ENCODE measurements around the gene MDM4. TPM values are rescaled to one million over a fixed set of nuclear protein-coding genes. Genes with fewer than 3 reads are reported as not detected.

Gene MDM4
- total and polyA plus RNA-seq, 2 donors (not counting 3 experiments of a cell fraction or from before 2014, with no cell fraction given): 11.7 to 67.0 TPM

DNA sequence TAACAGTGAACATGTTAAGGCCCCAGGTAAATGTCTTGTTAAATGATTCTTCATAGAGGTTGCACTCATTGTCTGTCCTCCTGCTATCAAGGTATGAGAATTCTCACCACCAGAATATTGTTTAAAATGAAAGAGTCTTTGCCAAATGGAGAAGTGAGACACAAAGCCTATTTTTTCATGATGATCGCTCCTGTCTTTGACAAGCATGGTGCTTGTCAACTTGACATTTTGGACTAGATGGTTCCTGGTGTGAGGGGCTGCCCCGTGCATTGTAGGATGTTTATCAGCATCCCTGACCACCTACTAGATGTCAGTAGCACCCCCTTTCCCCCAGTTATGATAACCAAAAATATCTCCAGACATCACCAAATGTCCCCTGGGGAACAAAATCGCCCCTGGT is 65.6 kb downstream of the MDM4 start:
- Histone ChIP-seq H3K4me3 (replicated peaks in 1 of 3; ENCODE audit: insufficient read depth in 1 of 3, low read depth in 1 of 3, low read length in 3 of 3) (no peak overlapping the region), H4K20me1 (replicated peaks; ENCODE audit: control insufficient read depth, extremely low read depth, insufficient read depth, low read length) (no peaks in the 10 kb centered on the region), H3K4me2 (ENCODE audit: insufficient read depth, low read length) (no peak overlapping the region), H3K36me3 (ENCODE audit: control insufficient read depth in 2 of 2, extremely low read depth in 1 of 2, insufficient read depth in 2 of 2, low read length in 2 of 2) (no peaks in the 10 kb centered on the region), H3K4me1 (ENCODE audit: control insufficient read depth, extremely low read depth, insufficient read depth, low read length) (no peaks in the 10 kb centered on the region), H3K9me1 (replicated peaks; ENCODE audit: control insufficient read depth, extremely low read depth, insufficient read depth, low read length) (no peaks in the 10 kb centered on the region), H3K9ac (replicated peaks; ENCODE audit: extremely low read depth, insufficient read depth, low read length) (no peak overlapping the region), H3K79me2 (ENCODE audit: control insufficient read depth, insufficient read depth, low read length) (no peaks in the 10 kb centered on the region), H3K27ac (ENCODE audit: insufficient read depth, low read depth, low read length) (no peak overlapping the region), H3K9me3 (replicated peaks; ENCODE audit: control insufficient read depth, insufficient read depth, low read length) (no peaks in the 10 kb centered on the region), H2AFZ (ENCODE audit: low read depth, low read length) (no peak overlapping the region), H3K27me3 (ENCODE audit: control insufficient read depth in 2 of 2, insufficient read depth in 2 of 2, low read length in 2 of 2) (no peaks in the 10 kb centered on the region)
- ChIA-PET CTCF (interaction anchor here (2.9 kb wide), 1 partner anchor 210 kb away, joined by 9 read pairs; no protein-coding TSS in a partner anchor), POLR2A (no interaction called here)
- TF ChIP-seq POLR2A (IDR thresholded peaks at IDR 0.05; ENCODE audit: low read depth, low read length) (no peak), FOS (IDR thresholded peaks at IDR 0.05; ENCODE audit: borderline replicate concordance, insufficient read depth, low read length) (no peak), POLR2AphosphoS5 (IDR thresholded peaks at IDR 0.05; ENCODE audit: insufficient read depth, low read depth, low read length) (no peak), GATA2 (IDR thresholded peaks at IDR 0.05; ENCODE audit: insufficient read depth, insufficient read length, low read depth, low read length) (no peak)
- intact Hi-C loops (cut with micrococcal nuclease) (no loop called here), dilution Hi-C loops (cut with MboI; ENCODE audit: extremely low pct_ligation_motif_present, low sequenced_read_pairs) (no loop called here)
- DNase-seq (ENCODE audit: low read depth, low spot score) (no peak), FAIRE-seq (no peak)
- BruUV-seq (replicated peaks): no TSS peak

DNA sequence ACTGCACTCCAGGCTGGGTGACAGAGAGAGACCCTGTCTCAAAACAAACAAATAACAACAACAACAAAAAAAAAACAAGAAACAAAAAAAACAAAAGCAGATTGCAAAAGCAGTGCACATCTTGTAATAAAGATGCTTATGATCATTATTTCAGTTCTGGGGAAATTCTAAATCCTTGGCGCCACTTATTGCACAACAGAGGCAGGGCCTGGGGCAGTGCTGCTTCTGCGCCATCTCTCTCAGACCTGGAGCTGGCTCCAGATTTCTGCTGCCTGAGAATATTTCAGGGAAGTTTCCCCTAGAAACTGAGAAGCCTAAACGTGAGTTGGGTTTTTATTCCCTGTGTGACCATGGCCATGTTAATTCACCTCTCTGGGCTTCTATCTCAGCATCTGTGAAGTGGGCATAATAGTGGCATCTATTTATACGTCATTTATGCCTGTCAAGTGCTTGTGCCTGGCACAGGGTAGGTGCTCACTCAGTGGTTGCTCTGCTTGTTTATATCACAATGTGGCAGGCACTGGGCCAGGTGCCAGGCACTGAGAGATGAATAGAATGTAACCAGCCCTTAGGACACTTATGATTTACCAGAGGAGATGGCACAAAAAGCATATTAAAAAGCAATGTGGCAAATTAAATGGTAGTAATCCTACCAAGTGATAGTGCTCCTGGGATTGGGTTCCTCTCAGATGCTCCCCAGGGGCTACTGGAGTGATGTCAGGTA is 67.9 kb downstream of the MDM4 start:
- Histone ChIP-seq H3K4me2 (ENCODE audit: insufficient read depth, low read length) (no peak overlapping the region), H3K27ac (ENCODE audit: insufficient read depth, low read depth, low read length) (no peak overlapping the region)
- no peak for FAIRE-seq

More for the DNA sequence above, 67.9 kb downstream of the MDM4 start:
- no peaks in the 10 kb centered on the region for H3K79me2 ChIP-seq (ENCODE audit: control insufficient read depth, insufficient read depth, low read length)
- H3K9me3 ChIP-seq (replicated peaks; ENCODE audit: control insufficient read depth, insufficient read depth, low read length): no peaks in the 10 kb centered on the region
- H4K20me1 ChIP-seq (replicated peaks; ENCODE audit: control insufficient read depth, extremely low read depth, insufficient read depth, low read length): no peaks in the 10 kb centered on the region
- POLR2A ChIA-PET: no interaction called here
- no peak overlapping the region for H3K4me3 ChIP-seq (replicated peaks in 1 of 3; ENCODE audit: insufficient read depth in 1 of 3, low read depth in 1 of 3, low read length in 3 of 3)
- H2AFZ ChIP-seq (ENCODE audit: low read depth, low read length): no peak overlapping the region
- intact Hi-C loops (cut with micrococcal nuclease): no loop called here
- TF ChIP-seq EZH2 (IDR thresholded peaks at IDR 0.05; ENCODE audit: borderline replicate concordance, low read depth, low read length, severe bottlenecking) (no peak), POLR2A (IDR thresholded peaks at IDR 0.05; ENCODE audit: low read depth, low read length) (no peak), MYC (IDR thresholded peaks at IDR 0.05; ENCODE audit: low read depth, low read length) (no peak), JUN (IDR thresholded peaks at IDR 0.05; ENCODE audit: borderline replicate concordance, insufficient read depth, insufficient read length, low read depth) (no peak), POLR2AphosphoS5 (IDR thresholded peaks at IDR 0.05; ENCODE audit: insufficient read depth, low read depth, low read length) (no peak)
- TF ChIP-seq, protein P1, sequence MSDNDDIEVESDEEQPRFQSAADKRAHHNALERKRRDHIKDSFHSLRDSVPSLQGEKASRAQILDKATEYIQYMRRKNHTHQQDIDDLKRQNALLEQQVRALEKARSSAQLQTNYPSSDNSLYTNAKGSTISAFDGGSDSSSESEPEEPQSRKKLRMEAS (IDR thresholded peaks at IDR 0.05; ENCODE audit: insufficient read depth, insufficient read length): no peak
- TF ChIP-seq, protein P2, sequence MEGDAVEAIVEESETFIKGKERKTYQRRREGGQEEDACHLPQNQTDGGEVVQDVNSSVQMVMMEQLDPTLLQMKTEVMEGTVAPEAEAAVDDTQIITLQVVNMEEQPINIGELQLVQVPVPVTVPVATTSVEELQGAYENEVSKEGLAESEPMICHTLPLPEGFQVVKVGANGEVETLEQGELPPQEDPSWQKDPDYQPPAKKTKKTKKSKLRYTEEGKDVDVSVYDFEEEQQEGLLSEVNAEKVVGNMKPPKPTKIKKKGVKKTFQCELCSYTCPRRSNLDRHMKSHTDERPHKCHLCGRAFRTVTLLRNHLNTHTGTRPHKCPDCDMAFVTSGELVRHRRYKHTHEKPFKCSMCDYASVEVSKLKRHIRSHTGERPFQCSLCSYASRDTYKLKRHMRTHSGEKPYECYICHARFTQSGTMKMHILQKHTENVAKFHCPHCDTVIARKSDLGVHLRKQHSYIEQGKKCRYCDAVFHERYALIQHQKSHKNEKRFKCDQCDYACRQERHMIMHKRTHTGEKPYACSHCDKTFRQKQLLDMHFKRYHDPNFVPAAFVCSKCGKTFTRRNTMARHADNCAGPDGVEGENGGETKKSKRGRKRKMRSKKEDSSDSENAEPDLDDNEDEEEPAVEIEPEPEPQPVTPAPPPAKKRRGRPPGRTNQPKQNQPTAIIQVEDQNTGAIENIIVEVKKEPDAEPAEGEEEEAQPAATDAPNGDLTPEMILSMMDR (IDR thresholded peaks at IDR 0.05; ENCODE audit: extremely low read depth in 1 of 2, insufficient read depth in 1 of 2, low read depth in 1 of 2, low read length in 2 of 2): no peak
- DNase-seq (ENCODE audit: low read depth, low spot score): no peak
- no peaks in the 10 kb centered on the region for H3K9me1 ChIP-seq (replicated peaks; ENCODE audit: control insufficient read depth, extremely low read depth, insufficient read depth, low read length)
- H3K36me3 ChIP-seq (ENCODE audit: control insufficient read depth in 2 of 2, extremely low read depth in 1 of 2, insufficient read depth in 2 of 2, low read length in 2 of 2): no peaks in the 10 kb centered on the region
- no peaks in the 10 kb centered on the region for H3K4me1 ChIP-seq (ENCODE audit: control insufficient read depth, extremely low read depth, insufficient read depth, low read length)
- no TSS peak for BruUV-seq (replicated peaks)
- dilution Hi-C loops (cut with MboI; ENCODE audit: extremely low pct_ligation_motif_present, low sequenced_read_pairs): no loop called here
- no peaks in the 10 kb centered on the region for H3K27me3 ChIP-seq (ENCODE audit: control insufficient read depth in 2 of 2, insufficient read depth in 2 of 2, low read length in 2 of 2)
- no peak overlapping the region for H3K9ac ChIP-seq (replicated peaks; ENCODE audit: extremely low read depth, insufficient read depth, low read length)
- CTCF ChIA-PET: interaction anchor here (1.0 to 2.0 kb wide), 2 partner anchors 18 to 223 kb away, joined by 3 to 6 read pairs; no protein-coding TSS in a partner anchor

Data from endothelial cell of umbilical vein (primary cell).